Stimulated activated CD4-positive, alpha-beta T cell treated with anti-CD3 and anti-CD28 coated beads, Interleukin-2, amount 100 ng/mL, for 24 hours (primary cell): Measurements from ENCODE around the gene KRTAP1-3.
"Not testable (repeated sequence)": the region's sequence is repeated elsewhere in the genome, so short reads cannot be mapped to it uniquely, and the experiment has no call there.

ENCODE experiments used
- DNase-seq, 2 donors: peaks; one replicate each; pipeline ENCODE4 v3.0.0-alpha.2; 2020

The KRTAP1-3 gene

GRCh38 chr17:41008811-41009210 lies 25.9 kb downstream of the KRTAP1-3 start, which contains the start of gene KRTAP3-1:
Gene KRTAP3-1 (minus strand): TSS chr17:41009128. CDS start chr17:41009074, 54 bp downstream.
- DNase-seq: no peak

DNA sequence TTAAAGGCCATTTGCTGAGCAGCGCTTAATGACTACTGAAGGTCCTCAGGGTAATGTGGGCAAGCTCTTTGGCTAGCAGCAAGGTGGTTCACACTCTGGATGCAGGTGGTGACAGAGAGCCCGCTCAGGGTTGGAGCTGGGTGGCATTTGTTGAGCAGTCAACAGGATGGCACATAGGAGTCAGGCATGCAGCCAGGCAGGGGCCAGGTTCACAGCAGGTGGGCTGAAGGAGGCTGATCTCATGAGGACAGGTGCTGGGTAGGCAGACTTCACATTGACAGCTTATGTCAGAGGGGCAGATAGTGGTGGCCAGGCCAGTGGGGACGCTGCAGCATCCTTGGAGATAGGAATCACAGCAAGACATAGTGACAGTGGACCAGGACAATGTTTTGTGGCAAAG lies 30.3 kb downstream of the KRTAP1-3 start:
- DNase-seq: no peak

DNA sequence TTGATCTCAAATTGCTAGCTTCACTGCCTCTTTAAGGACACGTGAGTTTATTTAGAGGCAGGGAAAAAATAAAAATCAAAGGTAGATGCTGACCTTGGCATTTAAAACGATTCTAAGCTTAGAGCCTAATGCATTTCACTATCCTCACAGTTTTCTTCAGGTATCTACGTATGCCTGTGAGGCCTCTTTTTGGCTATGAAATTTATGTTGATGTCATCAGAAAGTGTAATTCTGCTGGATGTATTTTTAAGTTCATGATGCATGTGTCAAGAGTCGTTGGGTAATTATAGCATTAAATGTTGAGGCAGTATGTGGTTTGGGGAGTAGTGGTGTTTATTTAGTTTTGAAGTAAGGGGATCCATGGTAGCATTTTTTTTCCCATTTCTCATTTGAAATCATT lies 30.7 kb downstream of the KRTAP1-3 start:
- DNase-seq: no peak

- DNase-seq: no peak
Measured at GRCh38 chr17:41002814-41003213, 31.9 kb downstream of the KRTAP1-3 start.

DNA sequence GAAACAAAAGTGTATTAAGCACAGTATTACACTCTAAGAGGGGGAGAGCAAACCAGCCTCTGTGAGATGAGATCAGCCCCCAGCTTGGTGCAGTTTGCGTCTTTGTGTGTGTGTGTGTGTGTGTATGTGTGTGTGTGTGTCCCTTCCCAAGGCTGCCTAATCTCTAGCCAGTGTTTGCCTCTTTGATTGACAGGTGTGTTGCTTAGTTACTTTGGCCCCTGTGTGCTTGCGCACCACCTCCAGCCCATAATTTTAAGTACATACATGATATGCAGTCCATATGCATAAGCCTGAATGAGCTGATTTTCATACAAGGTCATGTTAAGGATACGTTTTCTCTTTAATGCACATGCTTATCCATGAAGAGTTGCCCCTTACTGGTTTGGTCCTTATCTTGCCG lies 32.9 kb downstream of the KRTAP1-3 start:
- no peak for DNase-seq

DNA sequence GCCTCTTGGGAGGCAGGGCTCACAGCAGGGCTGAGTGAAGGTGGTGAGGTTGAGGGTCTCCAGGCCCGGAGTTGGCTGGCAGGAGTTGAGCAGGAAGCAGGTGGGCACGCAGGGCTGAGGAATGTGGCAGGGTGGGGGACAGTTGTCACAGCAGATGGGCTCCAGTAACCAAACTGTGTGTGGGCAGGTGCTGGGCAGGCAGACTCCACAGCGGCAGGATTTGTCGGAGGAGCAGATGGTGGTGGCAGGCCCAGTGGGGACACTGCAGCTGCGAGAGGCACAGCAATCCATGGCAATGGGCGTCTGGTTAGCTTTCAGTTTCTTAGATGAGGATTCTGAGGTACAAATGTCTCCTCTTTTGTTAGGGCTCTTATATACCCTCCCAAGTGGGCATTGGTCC lies 35.1 kb downstream of the KRTAP1-3 start, which contains the start of gene KRTAP3-2:
TSS of gene KRTAP3-2 (minus strand) at position 344 of the 400 bp plus-strand sequence. CDS start at position 291, 53 bp downstream.
- not testable (repeated sequence) for DNase-seq

GRCh38 chr17:40997361-40997760 lies 37.3 kb downstream of the KRTAP1-3 start:
- DNase-seq: no peak

DNA sequence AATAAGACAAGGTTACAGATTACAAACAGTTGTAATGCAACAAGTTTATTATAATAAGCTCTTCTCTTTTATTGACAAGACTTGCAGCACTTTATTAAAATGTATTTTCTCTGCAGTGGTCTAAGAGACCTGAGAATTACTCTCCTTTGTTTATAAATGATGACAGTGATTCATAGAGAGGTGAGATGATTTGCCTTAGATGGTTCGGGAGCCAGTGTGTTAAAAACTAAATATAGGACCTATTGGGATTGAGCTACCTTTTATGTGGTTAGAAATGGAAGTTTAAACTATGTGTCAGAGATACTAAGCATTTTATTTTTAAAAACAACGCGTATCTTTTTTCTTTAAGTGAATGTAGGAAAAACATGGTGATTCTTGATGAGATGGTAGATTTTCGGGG lies 37.8 kb downstream of the KRTAP1-3 start:
- DNase-seq: no peak

GRCh38 chr17:40995116-40995515 lies 39.6 kb downstream of the KRTAP1-3 start:
- no peak for DNase-seq

DNA sequence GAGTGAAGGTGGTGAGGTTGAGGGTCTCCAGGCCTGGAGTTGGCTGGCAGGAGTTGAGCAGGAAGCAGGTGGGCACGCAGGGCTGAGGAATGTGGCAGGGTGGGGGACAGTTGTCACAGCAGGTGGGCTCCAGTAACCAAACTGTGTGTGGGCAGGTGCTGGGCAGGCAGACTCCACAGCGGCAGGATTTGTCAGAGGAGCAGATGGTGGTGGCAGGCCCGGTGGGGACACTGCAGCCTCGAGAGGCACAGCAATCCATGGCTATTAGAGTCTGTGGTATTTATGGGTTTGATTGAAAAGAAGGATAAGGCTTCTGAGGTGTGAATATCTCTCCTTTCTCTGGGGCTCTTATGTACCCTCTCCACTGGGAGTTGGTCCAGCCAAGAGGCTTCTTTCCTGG lies 40.8 kb downstream of the KRTAP1-3 start, which contains the start of gene KRTAP3-3:
TSS of gene KRTAP3-3 (minus strand) at position 326 of the 400 bp plus-strand sequence. CDS start at position 259, 67 bp downstream.
- no peak for DNase-seq

- DNase-seq: no peak
Measured at GRCh38 chr17:40993084-40993483, 41.6 kb downstream of the KRTAP1-3 start.

GRCh38 chr17:40992666-40993065 lies 42.0 kb downstream of the KRTAP1-3 start:
- DNase-seq: no peak

DNA sequence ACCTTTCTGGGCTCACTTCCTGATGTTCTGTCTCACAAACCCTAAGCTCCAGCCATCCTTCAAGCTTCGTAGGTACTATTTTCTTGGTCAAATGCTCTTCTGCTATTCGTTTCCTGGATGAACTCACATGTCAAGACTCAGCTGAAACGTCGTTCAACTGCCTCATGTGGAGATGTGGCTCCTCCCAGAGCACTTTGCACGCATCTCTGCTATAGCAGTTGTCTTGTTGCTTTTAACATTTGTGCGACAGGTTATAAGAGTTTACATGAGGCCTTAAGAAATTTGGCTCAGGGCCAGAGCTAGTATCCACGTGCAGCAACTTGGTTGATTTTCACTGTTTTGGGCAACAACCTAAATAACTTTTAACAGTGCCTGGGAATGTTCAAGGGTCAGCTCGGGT lies 47.8 kb downstream of the KRTAP1-3 start:
- no peak for DNase-seq

DNA sequence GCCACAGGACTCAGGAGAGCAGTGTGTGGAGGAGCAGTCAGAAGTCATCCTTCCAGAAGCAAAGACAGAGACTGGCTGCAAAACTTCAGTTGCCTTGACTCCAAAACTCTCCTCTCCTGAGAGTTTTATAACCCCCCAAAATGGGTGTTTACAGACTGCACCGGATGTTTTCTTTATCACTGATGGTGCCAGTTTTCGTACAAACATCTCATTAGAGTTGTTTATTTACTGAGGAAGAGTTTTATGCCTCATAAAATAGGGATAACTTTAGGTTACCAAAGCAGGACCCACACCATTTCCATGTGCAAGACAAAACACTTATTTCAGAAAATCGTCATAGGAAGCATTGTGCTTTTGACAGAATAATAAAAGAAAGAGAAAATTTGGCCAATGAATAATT lies 50.4 kb downstream of the KRTAP1-3 start, which contains the start of gene KRT40:
TSS of gene KRT40 (minus strand) at position 101 of the 400 bp plus-strand sequence. CDS start at position 48, 53 bp downstream.
- no peak for DNase-seq
